GM21381 (cell line): Measurements from ENCODE around the gene ADCY10.

Source experiments
- ATAC-seq: cut with Tn5 transposase; IDR thresholded peaks from one replicate; pipeline ENCODE4 v1.9.1; 2021; ENCODE audit warnings: mild to moderate bottlenecking, moderate library complexity; ENCODE audit not compliant: unreplicated experiment

The ADCY10 gene

DNA sequence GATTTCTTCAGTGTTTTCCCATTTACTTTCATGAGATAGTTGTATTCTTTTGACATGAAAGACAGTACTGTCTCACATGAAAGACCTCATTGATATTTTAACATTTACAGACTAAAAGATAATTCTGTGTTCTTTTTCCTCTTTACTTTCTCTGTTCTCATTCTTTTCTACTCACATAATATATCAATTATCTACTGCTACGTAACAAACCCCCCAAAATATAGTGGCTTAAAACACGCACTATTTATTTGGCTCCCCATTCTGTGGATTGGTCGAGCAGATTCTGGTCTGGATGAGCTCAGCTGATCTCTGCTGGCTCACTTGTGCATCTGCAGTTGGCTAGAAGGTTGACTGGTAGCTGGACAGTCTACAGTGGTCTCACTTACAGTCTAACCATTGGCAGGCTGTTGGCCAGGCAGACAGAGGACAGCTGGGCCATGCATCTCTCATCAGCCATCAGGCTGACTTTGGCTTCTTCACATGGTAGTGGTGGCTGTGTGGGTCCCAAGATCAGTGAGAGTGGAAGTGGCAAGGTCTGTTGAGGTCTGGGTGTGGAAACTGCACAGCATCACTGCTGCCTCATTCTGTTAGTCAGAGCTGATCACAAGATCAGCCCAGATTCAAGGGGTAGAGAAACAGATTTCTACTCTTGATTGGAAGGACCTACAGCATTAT is 128.9 kb downstream of the ADCY10 start:
- no peak for ATAC-seq

DNA sequence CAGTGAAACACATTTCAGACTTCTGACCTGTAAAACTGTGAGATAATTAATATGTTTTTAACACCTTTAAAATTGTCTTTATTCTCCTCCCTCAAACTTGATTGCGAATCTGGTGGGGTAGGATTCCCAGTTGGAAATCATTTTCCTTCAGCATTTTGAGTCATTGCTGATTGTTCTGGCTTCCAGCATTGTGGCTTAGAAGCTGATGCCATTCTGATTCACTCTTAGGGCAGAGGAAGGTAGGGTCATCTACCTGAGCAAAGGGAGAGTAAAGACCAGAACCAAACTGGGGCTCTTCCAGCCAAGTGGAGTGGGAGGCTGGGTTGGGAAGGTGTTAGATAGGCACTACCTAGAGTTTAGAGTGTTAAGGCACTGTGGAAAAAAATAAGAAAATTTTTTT is 131.0 kb downstream of the ADCY10 start:
- ATAC-seq: no peak

DNA sequence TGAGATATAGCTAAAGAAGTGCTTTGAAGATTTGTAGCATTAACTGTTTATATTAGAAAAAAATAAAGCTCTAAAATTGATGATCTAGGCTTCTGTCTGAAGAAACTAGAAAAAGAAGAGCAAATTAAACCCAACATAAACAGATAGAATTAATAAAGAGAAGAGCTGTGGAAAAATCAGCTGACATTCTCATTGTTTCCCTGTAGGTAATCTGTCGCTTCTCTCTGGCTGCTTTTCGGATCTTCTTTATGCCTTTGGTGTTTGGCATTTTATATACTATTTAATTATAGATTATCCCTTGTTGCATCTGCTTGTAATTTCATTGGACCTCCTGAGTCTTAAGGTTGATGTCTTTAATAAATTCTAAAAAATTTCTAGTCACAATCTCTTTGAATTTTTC is 132.4 kb downstream of the ADCY10 start:
- ATAC-seq: no peak

DNA sequence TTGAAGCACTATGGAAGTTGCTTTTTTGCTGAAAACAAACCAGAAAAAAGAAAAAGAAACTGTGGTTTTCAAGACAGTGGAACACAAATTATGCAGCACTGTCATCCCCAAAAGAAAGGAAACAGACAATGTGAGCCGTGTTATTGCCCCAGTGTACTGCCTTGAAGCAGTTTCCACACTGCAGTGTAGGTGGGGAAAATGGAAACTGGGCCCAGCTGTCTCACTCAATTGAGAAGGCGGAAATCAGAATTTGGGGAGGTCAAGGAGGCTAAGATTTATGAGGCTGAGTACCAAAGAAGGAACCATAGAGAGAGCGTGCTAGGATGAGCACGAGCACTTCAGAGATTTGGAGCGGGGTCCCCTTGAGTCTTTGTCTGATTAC is 136.7 kb downstream of the ADCY10 start:
- ATAC-seq: no peak

DNA sequence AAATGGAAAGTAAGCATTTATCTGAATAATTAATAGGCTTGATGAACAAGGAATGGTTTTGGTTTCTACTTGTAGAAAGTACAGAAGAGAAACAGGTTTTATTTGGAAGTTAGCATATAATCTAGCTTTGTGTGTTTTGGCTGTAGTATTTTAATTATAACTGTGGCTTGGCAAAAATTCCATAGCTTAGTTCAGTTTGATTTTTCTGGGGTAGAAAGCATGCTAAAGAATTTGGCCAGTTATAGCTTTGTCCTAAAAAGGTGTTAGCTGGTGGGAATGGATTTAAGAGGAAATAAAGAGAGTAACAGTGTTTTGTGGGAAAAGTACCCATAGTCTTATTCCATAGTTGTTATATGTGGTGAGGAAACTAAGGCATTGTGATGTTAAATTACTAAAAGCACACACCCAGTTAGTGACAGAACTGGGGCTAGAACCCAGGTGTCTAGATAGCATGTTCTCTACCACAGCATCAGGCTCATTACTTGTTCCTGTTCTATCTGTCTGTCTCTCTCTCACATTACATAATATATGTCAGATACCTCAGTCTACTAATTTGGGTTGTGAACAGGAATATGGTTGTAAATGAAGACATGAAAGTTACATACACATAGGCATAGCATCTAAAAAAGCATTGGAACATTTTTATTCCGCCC is 137.2 kb downstream of the ADCY10 start:
- ATAC-seq: no peak

DNA sequence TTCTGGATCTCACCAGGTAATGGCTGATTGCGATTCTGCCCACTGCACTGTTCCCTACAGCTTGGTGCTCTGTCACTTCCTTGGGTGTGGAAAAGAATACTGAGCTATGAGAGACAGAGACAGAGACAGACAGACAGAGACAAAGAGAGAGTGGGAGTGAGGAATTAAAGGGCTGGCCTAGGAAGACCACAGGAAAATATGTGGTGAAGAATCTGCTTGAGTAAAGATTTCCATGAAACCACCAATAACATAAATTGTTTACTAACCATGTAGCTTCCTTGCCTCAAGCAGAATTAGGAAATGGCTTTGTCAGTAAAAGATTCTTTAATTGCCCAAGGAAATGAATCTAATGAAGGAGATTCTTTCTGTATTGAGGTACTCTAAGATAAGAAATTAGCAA is 137.8 kb downstream of the ADCY10 start:
- ATAC-seq: no peak

DNA sequence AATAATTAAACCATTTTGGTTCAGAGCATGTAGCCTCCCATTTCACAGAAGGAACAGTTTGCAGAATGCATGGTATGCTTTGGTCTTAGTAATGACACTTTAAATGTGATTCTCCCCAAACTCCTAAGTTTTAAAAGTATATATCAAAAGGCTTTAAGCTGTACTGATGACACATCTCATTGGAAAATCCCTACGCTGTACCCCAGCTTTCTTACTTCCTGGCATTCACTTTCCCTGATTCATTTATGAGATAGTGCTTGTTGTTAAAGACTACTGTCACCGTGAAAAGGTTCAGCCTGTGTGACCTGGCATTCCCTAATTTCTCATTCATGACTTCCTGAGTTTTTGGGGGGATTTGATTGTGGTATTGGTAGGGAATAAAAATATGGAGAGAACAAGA is 138.8 kb downstream of the ADCY10 start:
- no peak for ATAC-seq

DNA sequence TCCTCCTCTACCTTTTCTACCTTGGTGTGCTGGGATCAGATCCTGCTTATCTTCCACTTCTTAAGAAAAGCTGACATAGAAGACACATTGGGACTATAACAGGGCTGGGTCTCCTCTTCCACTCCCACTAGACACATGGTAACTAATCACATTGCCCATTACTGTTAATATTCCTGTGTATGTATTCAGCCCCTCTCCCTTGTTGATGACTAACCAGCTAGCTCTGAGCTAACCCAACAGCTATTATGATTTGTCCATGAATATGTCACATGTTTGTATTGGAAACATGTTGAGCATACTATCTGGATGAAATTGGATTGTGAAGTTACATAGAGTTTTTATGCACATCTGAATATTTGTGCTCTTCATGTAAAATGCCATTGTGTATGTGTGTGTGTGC is 139.2 kb downstream of the ADCY10 start:
- no peak for ATAC-seq

DNA sequence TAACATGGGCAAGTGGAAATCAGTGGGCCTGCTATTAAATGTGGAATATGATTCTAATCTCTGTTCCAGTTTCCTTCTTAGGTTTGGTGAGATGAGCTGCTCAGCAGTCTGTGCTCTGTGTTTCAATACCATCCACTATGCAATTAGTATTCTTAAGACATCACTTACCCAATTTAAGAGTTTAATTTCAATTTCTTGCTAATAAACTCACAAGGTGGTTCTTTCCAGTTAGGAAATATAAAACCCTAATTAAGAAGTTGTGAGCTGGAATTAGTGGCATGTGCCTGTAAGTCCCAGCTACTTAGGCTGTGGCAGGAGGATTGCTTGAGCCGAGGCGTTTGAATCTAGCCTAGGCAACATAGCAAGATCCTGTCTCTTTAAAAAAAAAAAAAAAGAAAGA is 140.4 kb downstream of the ADCY10 start:
- ATAC-seq: no peak

DNA sequence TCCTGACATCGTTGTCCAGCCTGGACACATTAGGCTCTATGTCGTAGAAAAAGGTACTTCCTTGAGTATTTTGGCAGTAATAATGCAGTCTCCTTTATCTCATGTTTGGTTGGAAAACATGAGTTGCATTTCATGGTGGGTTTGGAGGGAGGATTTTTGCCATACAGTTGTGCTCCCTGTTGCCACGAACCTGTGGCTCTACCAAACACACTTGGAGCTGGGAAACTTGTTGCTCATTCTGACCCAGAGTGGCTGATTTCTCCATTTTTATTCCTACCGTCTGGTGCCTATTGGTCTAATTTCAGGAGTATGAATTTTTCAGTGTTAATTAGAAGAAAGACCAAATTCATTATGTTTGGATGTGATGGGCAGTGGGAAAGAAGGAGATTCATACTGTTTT is 141.5 kb downstream of the ADCY10 start:
- ATAC-seq: no peak

DNA sequence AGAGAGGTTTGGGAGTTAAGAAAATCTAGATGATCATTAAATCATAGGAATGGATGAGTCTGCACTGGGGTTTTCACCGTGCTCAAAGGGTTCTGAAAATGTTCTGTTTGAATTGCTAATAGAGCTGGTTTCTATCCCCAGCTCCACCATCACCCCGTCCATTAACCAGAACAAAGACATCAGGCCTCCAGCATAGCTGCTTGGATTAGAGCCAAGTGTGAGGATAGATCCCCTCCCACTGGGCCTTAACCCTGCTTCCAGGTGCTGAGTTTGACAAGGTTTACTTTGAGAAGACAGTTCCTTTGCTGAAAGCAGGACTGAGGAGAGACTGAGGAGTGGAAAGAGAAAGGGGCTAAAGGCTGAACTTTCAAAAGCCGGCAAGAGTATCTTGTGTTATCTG is 143.8 kb downstream of the ADCY10 start:
- ATAC-seq: no peak

DNA sequence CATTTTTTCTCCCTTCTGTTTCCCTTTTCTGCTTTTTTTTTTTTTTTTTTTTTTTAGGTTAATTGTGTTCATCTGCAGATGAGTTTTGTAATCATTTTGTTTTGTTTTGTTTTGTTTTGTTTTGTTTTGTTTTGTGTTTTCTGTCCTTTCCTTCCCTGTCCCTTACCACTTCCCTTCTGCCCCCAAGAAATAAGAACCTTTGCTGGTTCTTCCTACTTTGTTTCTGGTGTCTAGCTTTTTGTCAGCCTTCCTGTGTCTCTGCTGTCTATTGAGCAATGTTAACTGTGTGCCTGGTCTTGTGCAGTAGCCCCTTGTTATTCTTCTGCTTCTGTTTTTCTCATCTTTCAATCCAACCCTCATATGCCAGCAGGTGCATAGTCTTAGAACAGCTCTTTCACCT is 146.2 kb downstream of the ADCY10 start:
- ATAC-seq: no peak

DNA sequence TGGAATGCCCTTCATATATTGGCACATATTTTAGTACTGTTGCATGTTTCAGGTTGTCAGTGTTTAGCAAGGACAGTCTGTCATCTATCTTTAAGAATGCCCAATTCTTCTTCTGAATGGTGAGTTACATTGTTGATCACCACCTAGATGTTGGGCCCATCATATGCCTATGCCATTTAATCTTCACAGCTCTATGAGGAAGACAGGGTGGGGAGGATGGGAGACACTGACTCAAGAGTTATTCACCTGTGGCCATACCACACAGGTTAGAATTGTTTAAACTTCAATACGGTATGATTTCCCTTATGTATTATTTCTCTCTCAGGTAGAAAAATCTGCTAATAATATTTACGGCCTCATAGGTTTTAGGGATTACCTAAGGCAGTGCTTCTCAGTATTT is 147.4 kb downstream of the ADCY10 start:
- no peak for ATAC-seq

DNA sequence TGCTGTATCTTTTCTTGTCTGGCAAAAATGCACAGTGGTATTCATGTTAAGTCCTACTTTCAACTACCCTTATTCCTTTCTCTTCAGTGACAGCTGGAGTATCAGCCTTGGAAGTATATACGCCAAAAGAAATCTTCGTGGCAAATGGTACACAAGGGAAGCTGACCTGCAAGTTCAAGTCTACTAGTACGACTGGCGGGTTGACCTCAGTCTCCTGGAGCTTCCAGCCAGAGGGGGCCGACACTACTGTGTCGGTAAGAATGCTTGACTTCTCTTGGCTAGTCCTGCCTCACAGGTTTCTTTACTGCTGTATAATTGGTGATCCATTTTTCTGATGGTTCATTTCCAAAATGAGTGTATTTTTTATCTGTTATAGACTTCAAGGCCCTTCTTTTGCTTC is 148.4 kb downstream of the ADCY10 start:
- no peak for ATAC-seq

DNA sequence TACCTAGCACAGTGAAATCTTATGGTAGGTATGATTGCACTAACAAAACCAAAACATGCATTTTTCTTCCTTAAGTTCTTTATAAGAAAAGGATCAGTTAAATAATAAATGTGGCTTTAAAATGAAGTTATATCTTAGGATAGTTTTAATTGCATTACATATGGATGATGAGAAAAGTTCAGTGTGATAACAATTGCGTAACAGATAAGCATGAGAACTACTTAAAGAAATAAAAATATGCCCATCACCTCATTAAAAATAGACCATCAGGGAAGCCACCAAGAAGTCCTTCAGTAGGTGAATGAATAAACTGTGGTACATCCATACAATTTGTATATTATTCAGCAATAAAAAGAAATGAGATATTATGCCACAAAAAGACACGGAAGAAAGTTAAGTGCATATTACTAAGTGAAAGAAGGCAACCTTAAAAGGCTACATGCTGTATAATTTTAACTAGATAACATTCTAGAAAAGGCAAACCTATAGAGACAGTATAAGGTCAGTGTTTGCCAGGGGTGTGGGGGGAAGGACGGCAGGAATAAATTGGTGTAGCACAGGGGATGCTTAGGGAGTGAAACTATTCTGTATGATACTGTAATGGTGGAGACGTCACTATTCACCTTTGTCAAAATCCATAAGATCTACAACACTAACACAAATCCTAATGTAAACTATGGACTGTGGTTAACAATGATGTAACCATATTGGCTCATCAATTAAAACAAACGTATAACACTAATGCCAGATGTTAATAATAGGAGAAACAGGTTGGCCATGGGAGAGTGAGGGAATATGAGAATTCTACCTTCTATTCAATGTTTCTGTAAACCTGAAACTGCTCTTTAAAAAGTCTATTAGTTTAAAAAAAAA is 149.2 kb downstream of the ADCY10 start:
- ATAC-seq: no peak

DNA sequence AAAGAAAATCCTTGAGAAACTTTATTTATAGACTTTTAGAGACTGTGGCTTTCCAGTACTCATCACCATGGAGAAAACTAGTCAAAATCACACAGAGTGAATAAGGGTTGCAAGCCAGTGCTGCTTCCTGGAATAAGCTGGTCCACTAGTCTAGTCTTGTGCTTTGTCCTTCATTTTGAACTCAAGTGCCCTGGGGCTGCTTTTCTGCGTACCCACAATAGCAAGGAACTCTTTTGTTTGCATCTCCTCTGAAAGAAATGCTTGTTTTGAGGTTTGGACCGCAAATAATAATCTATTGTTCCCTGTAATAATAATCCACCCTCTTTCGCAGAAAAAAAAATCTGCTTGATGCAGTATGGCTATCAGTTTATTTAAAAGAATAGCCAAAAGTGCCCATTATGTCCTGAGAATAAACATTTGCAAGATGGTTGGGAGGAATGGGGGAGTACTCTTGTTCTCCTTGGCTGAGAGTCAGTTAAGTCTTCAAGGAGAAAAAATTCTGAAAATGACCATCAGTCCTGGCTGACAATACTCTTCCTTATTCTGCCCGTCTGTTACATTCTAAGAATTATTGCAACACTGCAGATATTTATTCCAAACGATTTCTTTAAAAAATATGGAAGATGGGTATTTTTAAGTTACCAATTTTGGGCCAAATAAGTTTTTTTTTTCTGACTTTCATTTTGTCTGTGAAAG is 150.3 kb downstream of the ADCY10 start:
- no peak for ATAC-seq

DNA sequence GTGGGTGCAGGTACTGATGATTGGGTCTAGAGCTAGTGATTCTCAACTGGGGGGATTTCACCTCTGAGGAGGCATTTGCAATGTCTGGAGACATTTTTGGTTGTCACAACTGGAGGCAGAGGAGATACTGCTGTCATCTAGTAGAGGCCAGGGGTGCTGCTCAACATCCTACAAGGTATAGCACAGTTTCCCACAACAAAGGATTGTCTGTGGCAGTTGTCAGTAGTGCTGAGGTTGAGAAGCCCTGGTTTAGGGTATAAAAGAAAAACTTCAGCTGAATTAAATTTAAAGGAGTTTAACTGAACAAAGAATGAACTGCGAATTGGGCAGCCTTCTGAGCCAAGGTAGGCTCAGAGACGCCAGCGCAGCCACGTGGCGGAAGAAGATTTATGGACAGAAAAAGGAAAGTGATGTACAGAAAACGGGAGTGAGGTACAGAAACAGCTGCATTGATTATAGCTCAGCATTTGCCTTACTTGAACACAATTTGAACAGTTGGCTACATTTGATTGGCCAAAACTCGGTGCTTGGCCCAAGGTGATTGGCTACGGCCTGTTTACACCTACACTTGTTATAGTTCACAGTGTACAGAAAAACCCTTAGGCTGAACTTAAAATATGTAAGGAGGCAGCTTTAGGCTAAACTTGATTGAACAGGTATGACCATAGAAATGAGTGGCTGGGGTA is 151.7 kb downstream of the ADCY10 start:
- ATAC-seq: no peak

DNA sequence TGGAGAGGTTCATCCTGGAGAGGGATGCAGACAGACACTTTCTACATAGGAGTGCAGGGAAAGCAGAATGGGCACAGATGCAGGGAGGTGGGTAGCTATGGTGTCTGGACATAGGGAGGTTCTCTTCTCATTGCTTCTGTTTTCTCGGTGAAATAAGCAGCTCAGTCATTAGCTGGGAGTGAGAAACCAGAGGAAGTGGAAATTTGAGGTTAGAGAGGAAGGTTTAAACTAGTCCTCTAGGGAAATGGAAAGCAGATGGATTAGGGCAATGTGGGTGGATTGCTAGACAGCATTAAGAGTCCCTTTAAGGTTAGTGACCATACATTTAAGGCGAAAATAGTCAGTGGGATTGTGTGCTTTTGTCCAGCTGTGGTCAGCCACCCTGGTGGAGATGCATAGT is 152.5 kb downstream of the ADCY10 start:
- no peak for ATAC-seq
